GM13977 (cell line): ENCODE results near the gene PBX3.

Source experiments
- DNase-seq: peaks from one replicate; pipeline ENCODE4 v3.0.0; 2012; ENCODE audit warnings: low spot score
- CTCF ChIP-seq: IDR thresholded peaks from 2 replicates; pipeline ENCODE4 v1.5.1; 2012; ENCODE audit warnings: mild to moderate bottlenecking, control low read depth; ENCODE audit not compliant: insufficient read depth; ENCODE audit errors: extremely low read depth, missing control alignments
- in situ Hi-C: fragments of 300-500 bp; cut with MboI; formaldehyde crosslinking; loops from one replicate; pipeline ENCODE4 v1.12.0; 2022; ENCODE audit warnings: low sequenced_read_pairs, low pct_unique_long_range_greater_than_20kb, mixed read lengths, inconsistent platforms; ENCODE audit not compliant: unreplicated experiment

Gene PBX3

GRCh38 chr9:125854553-125855275 is 107.5 kb downstream of the PBX3 start:
- no peak for TF ChIP-seq CTCF
- no peak for DNase-seq
- in situ Hi-C loops = no loop called here

- TF ChIP-seq CTCF = no peak
- in situ Hi-C loops = no loop called here
- no peak for DNase-seq
Measured at GRCh38 chr9:125856331-125856730, 109.2 kb downstream of the PBX3 start.

- no peak for DNase-seq
- in situ Hi-C loops = no loop called here
- no peak for TF ChIP-seq CTCF
Measured at GRCh38 chr9:125861405-125862058, 114.4 kb downstream of the PBX3 start.

- TF ChIP-seq CTCF = no peak
- in situ Hi-C loops = no loop called here
- no peak for DNase-seq
Measured at GRCh38 chr9:125863923-125864322, 116.8 kb downstream of the PBX3 start.

- DNase-seq = no peak
- no peak for TF ChIP-seq CTCF
- in situ Hi-C loops = no loop called here
Measured at GRCh38 chr9:125867751-125868415, 120.7 kb downstream of the PBX3 start.

GRCh38 chr9:125878164-125878631 is 131.0 kb downstream of the PBX3 start:
- no peak for DNase-seq
- in situ Hi-C loops = no loop called here
- no peak for TF ChIP-seq CTCF
